Liver (tissue), 9 donors: ENCODE data around the gene QDPR. TPM values are rescaled to one million over a fixed set of nuclear protein-coding genes. Genes with fewer than 3 reads are reported as not detected.

Experiments
- DNase-seq: peaks from one replicate; pipeline ENCODE4 v3.0.0-alpha.2; 2017; ENCODE audit warnings: low spot score
- H3K27ac ChIP-seq, 2 donors: one replicate each; pipeline ENCODE4 v1.7.0; 2013; ENCODE audit warnings: inconsistent platforms in 2 of 2, low read length in 2 of 2, control low read depth in 1 of 2, low read depth in 1 of 2, mild to moderate bottlenecking in 1 of 2
- H3K27me3 ChIP-seq, 4 donors: one replicate each; pipeline versions ENCODE4 v1.6.1 to v1.7.0; 2013; ENCODE audit warnings: low read length in 3 of 4, inconsistent platforms in 1 of 4, mild to moderate bottlenecking in 1 of 4, moderate library complexity in 1 of 4; ENCODE audit not compliant: control insufficient read depth in 4 of 4, insufficient read depth in 4 of 4
- H3K36me3 ChIP-seq, 4 donors: one replicate each; pipeline versions ENCODE4 v1.6.1 to v1.7.0; 2013; ENCODE audit warnings: low read length in 3 of 4, mild to moderate bottlenecking in 3 of 4, low read depth in 1 of 4, moderate library complexity in 1 of 4; ENCODE audit not compliant: control insufficient read depth in 4 of 4, insufficient read depth in 3 of 4
- H3K4me1 ChIP-seq, 4 donors: one replicate each; pipeline versions ENCODE4 v1.6.1 to v1.7.0; 2013; ENCODE audit warnings: low read length in 3 of 4, mild to moderate bottlenecking in 3 of 4, moderate library complexity in 1 of 4; ENCODE audit not compliant: control insufficient read depth in 4 of 4, insufficient read depth in 4 of 4
- H3K4me3 ChIP-seq, 3 donors: one replicate each; pipeline versions ENCODE4 v1.6.1 to v1.7.0; 2013; ENCODE audit warnings: low read length in 3 of 3, control low read depth in 1 of 3, low read depth in 1 of 3, mild to moderate bottlenecking in 1 of 3
- H3K9ac ChIP-seq, 2 donors: one replicate each; pipeline ENCODE4 v1.7.0; 2013; ENCODE audit warnings: low read length in 2 of 2, mild to moderate bottlenecking in 2 of 2, moderate library complexity in 2 of 2, control low read depth in 1 of 2, low read depth in 1 of 2
- H3K9me3 ChIP-seq, 4 donors: one replicate each; pipeline versions ENCODE4 v1.6.1 to v1.7.0; 2013; ENCODE audit warnings: low read length in 3 of 4; ENCODE audit not compliant: control insufficient read depth in 4 of 4
- ATF3 ChIP-seq: IDR thresholded peaks from 2 replicates; pipeline ENCODE4 v1.6.1; 2016; ENCODE audit warnings: antibody characterized with exemption
- CTCF ChIP-seq: fragments of 150-350 bp; IDR thresholded peaks from 2 replicates; pipeline ENCODE4 v1.5.1; 2017; ENCODE audit warnings: improper control_type of control experiment, low read depth, low read length; ENCODE audit not compliant: missing input control
- EGR1 ChIP-seq, 2 donors: IDR thresholded peaks; 2 replicates each; pipeline ENCODE4 v1.6.1; 2016 to 2018; ENCODE audit warnings: antibody characterized with exemption in 2 of 2, low read depth in 2 of 2
- FOXA2 ChIP-seq: IDR thresholded peaks from 2 replicates; pipeline ENCODE4 v1.6.1; 2016; ENCODE audit warnings: antibody characterized with exemption
- HNF4A ChIP-seq, 2 donors: conservative IDR thresholded peaks; 2 replicates each; pipeline ENCODE4 v1.6.1; 2016; ENCODE audit warnings: antibody characterized with exemption in 2 of 2, mild to moderate bottlenecking in 2 of 2
- HNF4G ChIP-seq: IDR thresholded peaks from 2 replicates; pipeline ENCODE4 v1.6.1; 2016; ENCODE audit warnings: antibody characterized with exemption
- JUND ChIP-seq, 2 donors: IDR thresholded peaks; 2 replicates each; pipeline ENCODE4 v1.6.1; 2016; ENCODE audit warnings: antibody characterized with exemption in 2 of 2
- MAX ChIP-seq: IDR thresholded peaks from 2 replicates; pipeline ENCODE4 v1.6.1; 2016; ENCODE audit warnings: antibody characterized with exemption
- NR2F2 ChIP-seq: IDR thresholded peaks from 2 replicates; pipeline ENCODE4 v1.6.1; 2016; ENCODE audit warnings: antibody characterized with exemption
- RAD21 ChIP-seq, 2 donors: IDR thresholded peaks; 2 replicates each; pipeline ENCODE4 v1.6.1; 2016; ENCODE audit warnings: antibody characterized with exemption in 2 of 2, mild to moderate bottlenecking in 2 of 2
- REST ChIP-seq: IDR thresholded peaks from 2 replicates; pipeline ENCODE4 v1.6.1; 2016; ENCODE audit warnings: antibody characterized with exemption, mild to moderate bottlenecking
- RXRA ChIP-seq, 2 donors: IDR thresholded peaks; 2 replicates each; pipeline ENCODE4 v1.6.1; 2017 to 2018; ENCODE audit warnings: antibody characterized with exemption in 2 of 2, mild to moderate bottlenecking in 1 of 2
- SP1 ChIP-seq: IDR thresholded peaks from 2 replicates; pipeline ENCODE4 v1.6.1; 2018; ENCODE audit warnings: antibody characterized with exemption, mild to moderate bottlenecking
- TAF1 ChIP-seq: conservative IDR thresholded peaks from 2 replicates; pipeline ENCODE4 v1.6.1; 2016; ENCODE audit warnings: antibody characterized with exemption, mild to moderate bottlenecking
- YY1 ChIP-seq: IDR thresholded peaks from 2 replicates; pipeline ENCODE4 v1.6.1; 2016; ENCODE audit warnings: antibody characterized with exemption, mild to moderate bottlenecking
- ZBTB33 ChIP-seq: IDR thresholded peaks from 2 replicates; pipeline ENCODE4 v1.6.1; 2016; ENCODE audit warnings: antibody characterized with exemption
- WGBS: extraction: QIAGEN DNeasy Blood & Tissue Kit; methylation state at CpG from one replicate; pipeline ENCODE4 v1.1.7; 2013; 5-methylcytosine and 5-hydroxymethylcytosine counted together
- polyA plus RNA-seq, 2 donors: library from polyadenylated mRNA; stranded (reverse) in 1 of 2; unstranded in 1 of 2; fragments of 200-250 nt in 1 of 2; fragments of >200 nt in 1 of 2; fragmentation: Nextera tagmentation in 1 of 2; extraction: Ambion mirVana in 1 of 2; gene quantifications; one replicate each; pipeline versions ENCODE4 v1.2.1 to v1.2.3, GENCODE V29; 2013 to 2015
- total RNA-seq, 2 donors: library from RNA; depleted of rRNA; stranded (reverse); fragments of >200 nt; gene quantifications; one replicate each; pipeline ENCODE4 v1.2.3, GENCODE V29; 2014
- donor health status: healthy.
- donor health status: healthy.
- donor health status: healthy.
- donor health status: healthy.
- donor health status: healthy.

Gene QDPR
- total and polyA plus RNA-seq, 4 donors: 38.0 to 137 (median 104) TPM

- no peak overlapping the region for H3K9ac ChIP-seq
- DNase-seq: no peak
- H3K36me3 ChIP-seq: peaks cover 7 to 51% (median 41%) of the 10 kb centered on the region in 4 donors
- peaks cover 2 to 5% (median 4%) of the 10 kb centered on the region in 4 donors for H3K4me1 ChIP-seq
- H3K9me3 ChIP-seq: no peaks in the 10 kb centered on the region
- no peaks in the 10 kb centered on the region for H3K27me3 ChIP-seq
- H3K27ac ChIP-seq: no peak overlapping the region
- TF ChIP-seq TAF1: no peak
- no peak for TF ChIP-seq HNF4G
- no peak for TF ChIP-seq RAD21 (IDR thresholded peaks at IDR 0.05)
- TF ChIP-seq YY1: no peak
- TF ChIP-seq EGR1 (IDR thresholded peaks at IDR 0.05; ENCODE audit: low read depth in 2 of 2): no peak
- no peak for TF ChIP-seq MAX
- WGBS: 94% methylated on average over 3 of the region's 3 CpGs
- no peak overlapping the region for H3K4me3 ChIP-seq
Measured at GRCh38 chr4:17502756-17503155, 9.1 kb downstream of the QDPR start.

- H3K4me3 ChIP-seq: no peak overlapping the region
- H3K36me3 ChIP-seq: peaks cover 7 to 44% (median 36%) of the 10 kb centered on the region in 4 donors
- no peaks in the 10 kb centered on the region for H3K9me3 ChIP-seq
- no peak overlapping the region for H3K27ac ChIP-seq
- TF ChIP-seq HNF4G (no peak), RAD21 (IDR thresholded peaks at IDR 0.05) (no peak), YY1 (no peak), NR2F2 (no peak), RXRA (IDR thresholded peaks at IDR 0.05) (no peak), ZBTB33 (no peak), FOXA2 (no peak), ATF3 (no peak), MAX (no peak), TAF1 (no peak), CTCF (no peak), HNF4A (conservative IDR thresholded peaks at IDR 0.05) (no peak)
- peaks cover 5 to 12% (median 8%) of the 10 kb centered on the region in 4 donors for H3K4me1 ChIP-seq
- DNase-seq: no peak
- H3K27me3 ChIP-seq: no peaks in the 10 kb centered on the region
- H3K9ac ChIP-seq: no peak overlapping the region
Measured at GRCh38 chr4:17500574-17500973, 11.3 kb downstream of the QDPR start.

- Histone ChIP-seq H3K9me3 (no peaks in the 10 kb centered on the region), H3K27me3 (no peaks in the 10 kb centered on the region), H3K4me1 (peaks cover 11 to 21% (median 16%) of the 10 kb centered on the region in 4 donors), H3K4me3 (no peak overlapping the region), H3K27ac (peak overlapping the region; percentile 45 to 80), H3K9ac (peak overlapping the region in 1 of 2 donors; percentile 38), H3K36me3 (peaks cover 13 to 31% (median 29%) of the 10 kb centered on the region in 4 donors)
- 34% methylated on average over 7 of the region's 7 CpGs for WGBS
- DNase-seq: no peak
- TF ChIP-seq FOXA2: peak; percentile 51
- peak; percentile 64 to 80 for TF ChIP-seq JUND (IDR thresholded peaks at IDR 0.05)
- no peak for TF ChIP-seq ZBTB33
- TF ChIP-seq RXRA (IDR thresholded peaks at IDR 0.05): peak; percentile 88 to 89
- TF ChIP-seq REST: peak; percentile 69
- TF ChIP-seq YY1: peak; percentile 63
- TF ChIP-seq TAF1: no peak
- TF ChIP-seq SP1: peak; percentile 85
- peak; percentile 71 for TF ChIP-seq MAX
Measured at GRCh38 chr4:17497890-17498523, 13.9 kb downstream of the QDPR start.
